GM18951 (cell line): ENCODE results near the gene ZW10.
"Not testable (repeated sequence)": the region's sequence is repeated elsewhere in the genome, so short reads cannot be mapped to it uniquely, and the experiment has no call there.

Source experiments
- POLR2A ChIP-seq: IDR thresholded peaks from 4 replicates; pipeline ENCODE4 v1.6.1; 2011; ENCODE audit warnings: mild to moderate bottlenecking; ENCODE audit not compliant: insufficient read length, insufficient read depth; ENCODE audit errors: extremely low read depth
- in situ Hi-C: fragments of 300-500 bp; cut with MboI; formaldehyde crosslinking; loops from one replicate; pipeline ENCODE4 v1.12.0; 2022; ENCODE audit warnings: low sequenced_read_pairs, mixed read lengths, inconsistent platforms; ENCODE audit not compliant: unreplicated experiment

ZW10 gene

GRCh38 chr11:113710989-113711388, 62.5 kb downstream of the ZW10 start:
- no peak for TF ChIP-seq POLR2A
- in situ Hi-C loops = no loop called here

GRCh38 chr11:113705871-113706655, 67.4 kb downstream of the ZW10 start, which contains the start of gene TMPRSS5:
Gene TMPRSS5 (minus strand): TSS chr11:113706308. CDS start chr11:113706224, 84 bp downstream.
- TF ChIP-seq POLR2A = no peak
- in situ Hi-C loops = no loop called here

- in situ Hi-C loops = not testable (repeated sequence)
Measured at GRCh38 chr11:113703551-113703950, 69.9 kb downstream of the ZW10 start.

- TF ChIP-seq POLR2A = no peak
- in situ Hi-C loops = no loop called here
Measured at GRCh38 chr11:113701491-113701890, 72.0 kb downstream of the ZW10 start.

- in situ Hi-C loops = no loop called here
Measured at GRCh38 chr11:113698515-113698914, 75.0 kb downstream of the ZW10 start.

GRCh38 chr11:113697756-113698407, 75.6 kb downstream of the ZW10 start:
- in situ Hi-C loops = no loop called here
- no peak for TF ChIP-seq POLR2A

More at GRCh38 chr11:113698515-113698914, 75.0 kb downstream of the ZW10 start:
- no peak for TF ChIP-seq POLR2A

GRCh38 chr11:113697111-113697510, 76.4 kb downstream of the ZW10 start:
- TF ChIP-seq POLR2A = no peak
- in situ Hi-C loops = no loop called here

- in situ Hi-C loops = no loop called here
- TF ChIP-seq POLR2A = no peak
Measured at GRCh38 chr11:113695207-113695606, 78.3 kb downstream of the ZW10 start.

- in situ Hi-C loops = no loop called here
- no peak for TF ChIP-seq POLR2A
Measured at GRCh38 chr11:113694390-113694789, 79.1 kb downstream of the ZW10 start.

- TF ChIP-seq POLR2A = no peak
- in situ Hi-C loops = no loop called here
Measured at GRCh38 chr11:113693030-113693429, 80.5 kb downstream of the ZW10 start.

GRCh38 chr11:113690619-113691569, 82.6 kb downstream of the ZW10 start:
- TF ChIP-seq POLR2A = no peak
- in situ Hi-C loops = no loop called here

GRCh38 chr11:113689768-113690618, 83.5 kb downstream of the ZW10 start:
- no peak for TF ChIP-seq POLR2A
- in situ Hi-C loops = no loop called here
